Measurements from ENCODE around the gene TMEM184B.

DNA sequence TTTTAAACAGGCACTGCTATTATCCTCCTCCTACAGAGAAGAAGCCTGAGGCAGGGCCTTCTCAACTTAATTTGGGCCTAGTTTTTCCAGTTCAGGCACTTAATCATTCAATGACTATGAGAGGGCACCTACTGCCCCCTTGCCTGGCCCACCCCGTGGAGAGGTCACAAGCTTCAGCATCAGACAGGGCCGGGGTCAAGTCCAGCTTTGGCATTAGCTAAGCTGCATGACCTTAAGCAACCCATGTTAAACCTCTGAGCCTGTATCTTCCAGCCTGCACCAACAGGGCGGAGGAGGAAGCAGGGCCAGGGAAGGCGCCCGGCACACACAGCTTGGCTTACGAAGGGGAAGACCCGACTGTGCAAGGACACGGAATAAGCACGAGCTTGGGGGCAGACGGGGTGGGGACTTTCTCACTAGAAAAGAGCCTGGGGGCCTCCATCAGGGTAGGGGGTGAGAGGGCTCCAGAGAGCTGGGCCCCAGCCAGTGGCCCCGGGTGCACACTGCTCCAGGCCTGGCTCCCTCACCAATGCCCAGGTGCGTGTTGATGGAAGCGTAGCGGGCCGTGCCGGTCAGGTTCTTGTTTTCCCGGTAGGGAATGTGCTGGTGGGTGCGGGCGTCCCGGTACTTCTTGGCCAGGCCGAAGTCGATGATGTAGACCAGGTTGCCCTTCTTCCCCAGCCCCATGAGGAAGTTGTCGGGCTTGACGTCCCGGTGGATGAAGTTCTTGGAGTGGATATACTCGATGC is 27.6 kb upstream of the TMEM184B start:
- TF ChIP-seq, protein P1, sequence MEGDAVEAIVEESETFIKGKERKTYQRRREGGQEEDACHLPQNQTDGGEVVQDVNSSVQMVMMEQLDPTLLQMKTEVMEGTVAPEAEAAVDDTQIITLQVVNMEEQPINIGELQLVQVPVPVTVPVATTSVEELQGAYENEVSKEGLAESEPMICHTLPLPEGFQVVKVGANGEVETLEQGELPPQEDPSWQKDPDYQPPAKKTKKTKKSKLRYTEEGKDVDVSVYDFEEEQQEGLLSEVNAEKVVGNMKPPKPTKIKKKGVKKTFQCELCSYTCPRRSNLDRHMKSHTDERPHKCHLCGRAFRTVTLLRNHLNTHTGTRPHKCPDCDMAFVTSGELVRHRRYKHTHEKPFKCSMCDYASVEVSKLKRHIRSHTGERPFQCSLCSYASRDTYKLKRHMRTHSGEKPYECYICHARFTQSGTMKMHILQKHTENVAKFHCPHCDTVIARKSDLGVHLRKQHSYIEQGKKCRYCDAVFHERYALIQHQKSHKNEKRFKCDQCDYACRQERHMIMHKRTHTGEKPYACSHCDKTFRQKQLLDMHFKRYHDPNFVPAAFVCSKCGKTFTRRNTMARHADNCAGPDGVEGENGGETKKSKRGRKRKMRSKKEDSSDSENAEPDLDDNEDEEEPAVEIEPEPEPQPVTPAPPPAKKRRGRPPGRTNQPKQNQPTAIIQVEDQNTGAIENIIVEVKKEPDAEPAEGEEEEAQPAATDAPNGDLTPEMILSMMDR (IDR thresholded peaks at IDR 0.05), result no peak
- no peak for TF ChIP-seq POLR2A (IDR thresholded peaks at IDR 0.05)
